Spleen (tissue), 11 donors: ENCODE measurements around the gene LY6G6D. TPM values are rescaled to one million over a fixed set of nuclear protein-coding genes. Genes with fewer than 3 reads are reported as not detected.

Experiments
- DNase-seq: peaks from one replicate; pipeline ENCODE4 v3.0.0-alpha.2; 2020
- H3K27ac ChIP-seq, 8 donors: fragments of 200-600 bp; sonication (generic) in 7 of 8; 1 replicate in 4 of 8; 2 replicates in 4 of 8; pipeline versions ENCODE4 v1.5.0 to v1.8.0; 2016 to 2021; ENCODE audit warnings: inconsistent platforms in 4 of 8, mild to moderate bottlenecking in 4 of 8, moderate library complexity in 1 of 8
- H3K27me3 ChIP-seq, 7 donors: fragments of 200-600 bp; sonication (generic) in 6 of 7; replicated peaks in 1 of 7; 1 replicate in 4 of 7; 2 replicates in 3 of 7; pipeline versions ENCODE4 v1.5.0 to v1.8.0; 2016 to 2021; ENCODE audit warnings: inconsistent platforms in 3 of 7, mild to moderate bottlenecking in 1 of 7
- H3K36me3 ChIP-seq, 6 donors: fragments of 200-600 bp; sonication (generic) in 5 of 6; 1 replicate in 4 of 6; 2 replicates in 2 of 6; pipeline versions ENCODE4 v1.5.0 to v1.8.0; 2016 to 2021; ENCODE audit warnings: inconsistent platforms in 2 of 6
- H3K4me1 ChIP-seq, 6 donors: fragments of 200-600 bp; sonication (generic) in 5 of 6; 1 replicate in 3 of 6; 2 replicates in 3 of 6; pipeline versions ENCODE4 v1.5.0 to v1.8.0; 2016 to 2021; ENCODE audit warnings: inconsistent platforms in 3 of 6
- H3K4me3 ChIP-seq, 8 donors: fragments of 200-600 bp; sonication (generic) in 7 of 8; 1 replicate in 4 of 8; 2 replicates in 4 of 8; pipeline versions ENCODE4 v1.5.0 to v1.8.0; 2016 to 2021; ENCODE audit warnings: inconsistent platforms in 4 of 8, mild to moderate bottlenecking in 4 of 8, moderate library complexity in 2 of 8
- H3K9me3 ChIP-seq, 8 donors: fragments of 200-600 bp; sonication (generic) in 7 of 8; 1 replicate in 4 of 8; 2 replicates in 4 of 8; pipeline versions ENCODE4 v1.5.0 to v1.8.0; 2016 to 2021; ENCODE audit warnings: inconsistent platforms in 4 of 8
- POLR2A ChIP-seq, 3 donors: fragments of 450-650 bp; IDR thresholded peaks; one replicate each; pipeline ENCODE4 v1.5.1; 2017; ENCODE audit warnings: antibody characterized with exemption in 3 of 3, mild to moderate bottlenecking in 1 of 3
- POLR2AphosphoS5 ChIP-seq, 3 donors: sonication (generic); formaldehyde crosslinking; IDR thresholded peaks; one replicate each; pipeline ENCODE4 v1.5.1; 2017; ENCODE audit warnings: antibody characterized with exemption in 3 of 3
- whole genome bisulfite sequencing, 5 donors: extraction: QIAGEN DNeasy Blood & Tissue Kit in 3 of 5; methylation state at CpG; one replicate each; pipeline versions ENCODE4 v1.1.5 to v1.1.7; 2013 to 2018; 5-methylcytosine and 5-hydroxymethylcytosine counted together
- intact Hi-C: fragments of 100-400 bp; cut with DNase I; formaldehyde crosslinking; loops from one replicate; pipeline ENCODE4 v1.15.0; 2023; ENCODE audit warnings: low total_unique reads
- polyA plus RNA-seq, 3 donors: library from polyadenylated mRNA; stranded (reverse); fragments of 200-250 nt; gene quantifications; one replicate each; pipeline ENCODE4 v1.2.1, GENCODE V29; 2013
- total RNA-seq, 7 donors: library from RNA; depleted of rRNA in 3 of 7; stranded (reverse); fragments of >200 nt in 3 of 7; fragmentation: NEBNext Ultra II Directional in 4 of 7; extraction: Animal tissue kit (Norgen Biotek cat#: 25700) in 4 of 7; gene quantifications; one replicate each; pipeline versions ENCODE4 v1.1.0 to v1.2.1, GENCODE V29; 2016 to 2021
- TF ChIP-seq, protein P1 (sequence below), 11 experiments: fragments of 200-600 bp in 7 of 11; fragments of 450-650 bp in 4 of 11; sonication (generic) in 4 of 11; IDR thresholded peaks in 8 of 11; conservative IDR thresholded peaks in 3 of 11; 1 replicate in 7 of 11; 2 replicates in 4 of 11; pipeline versions ENCODE4 v1.4.0 to v1.8.0; 2016 to 2021; ENCODE audit warnings: antibody characterized with exemption in 11 of 11, inconsistent platforms in 4 of 11, mild to moderate bottlenecking in 1 of 11
- donor health status: healthy with polysubstance abuse.
- donor health status: DM: no; HTN: no; CAD: no; lungs with moderate emphysema.
- donor health status: DM: no; HTN: no; CAD: no.
- donor health status: Bipolar disorder and iron deficiency.
- donor health status: healthy.
- donor health status: DM: no; HTN: no; CAD: no.
- donor health status: DM: yes; HTN: yes; CAD: no.

Gene LY6G6D
- total and polyA plus RNA-seq, 10 donors = not detected

DNA sequence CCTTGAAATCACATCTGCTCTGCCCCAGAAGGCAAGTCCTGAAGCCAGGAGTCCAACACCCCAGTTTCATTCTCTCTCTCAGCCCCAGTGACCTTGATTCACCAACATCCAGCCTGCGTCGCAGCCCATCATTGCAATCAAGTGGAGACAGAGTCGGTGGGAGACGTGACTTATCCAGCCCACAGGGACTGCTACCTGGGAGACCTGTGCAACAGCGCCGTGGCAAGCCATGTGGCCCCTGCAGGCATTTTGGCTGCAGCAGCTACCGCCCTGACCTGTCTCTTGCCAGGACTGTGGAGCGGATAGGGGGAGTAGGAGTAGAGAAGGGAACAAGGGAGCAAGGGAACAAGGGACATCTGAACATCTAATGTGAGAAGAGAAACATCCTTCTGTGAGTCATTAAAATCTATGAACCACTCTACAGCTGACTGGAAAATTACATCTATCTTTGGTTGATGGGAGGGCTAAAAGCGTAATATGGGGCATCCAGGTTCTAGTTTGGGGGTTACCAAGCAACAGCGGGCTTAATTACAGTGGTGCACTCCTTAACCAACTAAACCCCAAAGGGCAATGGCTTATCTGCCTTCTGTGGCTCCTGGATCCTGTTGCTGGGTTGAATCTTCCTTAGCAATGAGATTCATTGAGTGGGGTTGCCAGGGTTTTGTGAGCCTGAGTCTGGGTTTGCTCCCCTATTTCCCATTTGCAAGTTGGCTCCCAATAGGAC, 2.5 kb downstream of the LY6G6D start:
- H3K27me3 ChIP-seq = no peaks in the 10 kb centered on the region
- no peaks in the 10 kb centered on the region for H3K4me1 ChIP-seq
- WGBS, 5 donors = 86 to 92% (median 88%) methylated on average over 10 of the region's 10 CpGs
- DNase-seq = no peak
- no peaks in the 10 kb centered on the region for H3K9me3 ChIP-seq
- H3K27ac ChIP-seq = no peak overlapping the region
- TF ChIP-seq POLR2AphosphoS5 (IDR thresholded peaks at IDR 0.05) = no peak
- TF ChIP-seq, protein P1, sequence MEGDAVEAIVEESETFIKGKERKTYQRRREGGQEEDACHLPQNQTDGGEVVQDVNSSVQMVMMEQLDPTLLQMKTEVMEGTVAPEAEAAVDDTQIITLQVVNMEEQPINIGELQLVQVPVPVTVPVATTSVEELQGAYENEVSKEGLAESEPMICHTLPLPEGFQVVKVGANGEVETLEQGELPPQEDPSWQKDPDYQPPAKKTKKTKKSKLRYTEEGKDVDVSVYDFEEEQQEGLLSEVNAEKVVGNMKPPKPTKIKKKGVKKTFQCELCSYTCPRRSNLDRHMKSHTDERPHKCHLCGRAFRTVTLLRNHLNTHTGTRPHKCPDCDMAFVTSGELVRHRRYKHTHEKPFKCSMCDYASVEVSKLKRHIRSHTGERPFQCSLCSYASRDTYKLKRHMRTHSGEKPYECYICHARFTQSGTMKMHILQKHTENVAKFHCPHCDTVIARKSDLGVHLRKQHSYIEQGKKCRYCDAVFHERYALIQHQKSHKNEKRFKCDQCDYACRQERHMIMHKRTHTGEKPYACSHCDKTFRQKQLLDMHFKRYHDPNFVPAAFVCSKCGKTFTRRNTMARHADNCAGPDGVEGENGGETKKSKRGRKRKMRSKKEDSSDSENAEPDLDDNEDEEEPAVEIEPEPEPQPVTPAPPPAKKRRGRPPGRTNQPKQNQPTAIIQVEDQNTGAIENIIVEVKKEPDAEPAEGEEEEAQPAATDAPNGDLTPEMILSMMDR (IDR thresholded peaks at IDR 0.05 in 8 of 11, conservative IDR thresholded peaks at IDR 0.05 in 3 of 11) = no peak
- TF ChIP-seq POLR2A (IDR thresholded peaks at IDR 0.05) = no peak
- H3K4me3 ChIP-seq = no peak overlapping the region
- intact Hi-C loops = no loop called here
- no peaks in the 10 kb centered on the region for H3K36me3 ChIP-seq

DNA sequence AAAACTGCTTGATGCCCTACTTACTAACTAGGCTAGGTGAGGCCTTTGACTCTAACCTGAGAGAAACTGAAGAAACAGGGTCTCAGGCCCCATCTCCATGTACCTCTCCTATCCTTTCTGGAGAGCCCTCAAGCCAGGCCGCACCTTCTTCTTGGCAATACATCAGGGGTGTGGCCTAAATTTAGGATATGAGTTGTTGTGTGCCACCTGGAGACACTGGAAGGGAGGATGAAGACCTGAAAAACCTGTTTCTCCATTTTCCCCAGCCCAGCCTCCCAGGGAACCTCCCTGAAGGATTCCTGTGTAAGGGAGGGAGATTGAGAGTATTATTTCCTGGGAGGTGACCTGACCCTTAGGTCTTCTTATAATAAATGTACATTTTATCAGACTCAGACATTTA, 3.1 kb downstream of the LY6G6D start:
- WGBS, 5 donors = 79 to 90% (median 84%) methylated on average over 1 of the region's 1 CpG

DNA sequence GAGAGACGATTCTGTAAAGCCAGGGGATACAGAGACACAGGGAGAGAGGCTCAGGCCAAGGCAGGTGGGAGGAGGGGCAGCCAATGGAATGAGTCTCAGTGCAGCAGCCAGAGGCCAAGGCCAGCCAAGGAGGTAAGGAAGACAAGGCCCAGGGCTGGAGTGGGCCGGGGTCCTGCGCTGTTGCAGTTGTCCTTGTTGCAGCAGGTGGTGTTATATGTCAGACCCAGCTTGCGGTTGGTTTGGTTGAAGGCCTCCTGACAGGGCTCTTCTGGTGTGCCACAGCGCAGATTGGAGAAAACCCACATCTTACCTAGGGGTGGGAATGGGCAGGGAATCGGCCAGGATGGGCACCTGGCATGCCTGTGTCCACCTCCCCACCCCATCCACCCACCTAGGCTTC, 3.9 kb downstream of the LY6G6D start:
- 66 to 90% (median 89%) methylated on average over 6 of the region's 6 CpGs for whole genome bisulfite sequencing, 5 donors
- H3K27ac ChIP-seq = no peak overlapping the region
- peaks cover 0 to 12% (median 3%) of the 10 kb centered on the region in 6 donors for H3K4me1 ChIP-seq

More for the DNA sequence above, 3.1 kb downstream of the LY6G6D start:
- Histone ChIP-seq H3K4me1 (peaks cover 0 to 5% (median under 1%) of the 10 kb centered on the region in 6 donors), H3K27ac (no peak overlapping the region), H3K4me3 (no peak overlapping the region), H3K27me3 (no peaks in the 10 kb centered on the region), H3K36me3 (no peaks in the 10 kb centered on the region), H3K9me3 (no peaks in the 10 kb centered on the region)
- TF ChIP-seq POLR2A (IDR thresholded peaks at IDR 0.05) (no peak), POLR2AphosphoS5 (IDR thresholded peaks at IDR 0.05) (no peak)
- TF ChIP-seq, protein P1 (IDR thresholded peaks at IDR 0.05 in 8 of 11, conservative IDR thresholded peaks at IDR 0.05 in 3 of 11) = no peak
- no peak for DNase-seq
- intact Hi-C loops = no loop called here

DNA sequence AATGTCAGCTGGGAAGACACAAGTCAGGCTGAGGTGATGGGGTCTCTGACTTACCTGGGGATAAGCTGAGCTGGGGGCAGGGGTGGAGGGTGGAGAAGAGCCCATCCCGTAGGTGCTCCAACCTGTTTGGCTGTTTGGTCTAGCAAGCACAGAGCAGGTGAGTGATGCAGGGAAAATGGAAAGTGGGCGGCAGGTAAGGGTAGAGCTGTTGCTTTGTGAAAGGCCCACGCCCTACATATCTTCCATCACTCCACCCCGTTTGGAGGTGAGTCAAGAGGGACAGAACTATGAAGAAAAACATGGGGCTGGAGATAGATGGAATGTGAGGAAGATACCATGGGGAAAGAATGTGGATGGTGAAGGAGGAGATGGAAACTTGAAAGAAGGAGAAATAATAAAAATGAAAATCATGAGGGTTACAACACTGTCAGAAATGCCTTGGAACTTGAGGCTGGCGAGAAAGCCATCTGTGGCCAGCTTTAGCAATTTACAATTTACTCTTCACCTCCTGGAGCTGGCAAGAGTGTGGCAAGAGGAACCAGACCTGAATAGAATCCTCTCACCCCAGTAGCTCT, 5.1 kb downstream of the LY6G6D start:
- DNase-seq = no peak
- no peaks in the 10 kb centered on the region for H3K9me3 ChIP-seq
- H3K36me3 ChIP-seq = peaks cover 0 to 6% (median 0%) of the 10 kb centered on the region in 6 donors
- TF ChIP-seq POLR2AphosphoS5 (IDR thresholded peaks at IDR 0.05) (no peak), POLR2A (IDR thresholded peaks at IDR 0.05) (no peak)
- TF ChIP-seq, protein P1 (IDR thresholded peaks at IDR 0.05 in 8 of 11, conservative IDR thresholded peaks at IDR 0.05 in 3 of 11) = no peak
- H3K4me3 ChIP-seq = no peak overlapping the region
- H3K27me3 ChIP-seq = no peaks in the 10 kb centered on the region
- H3K4me1 ChIP-seq = peaks cover 0 to 14% (median 3%) of the 10 kb centered on the region in 6 donors
- H3K27ac ChIP-seq = no peak overlapping the region
- WGBS, 5 donors = 76 to 92% (median 88%) methylated on average over 5 of the region's 5 CpGs
- intact Hi-C loops = no loop called here

More for the DNA sequence above, 3.9 kb downstream of the LY6G6D start:
- intact Hi-C loops = no loop called here
- H3K4me3 ChIP-seq = no peak overlapping the region
- peak; percentile 54 for DNase-seq
- H3K27me3 ChIP-seq = no peaks in the 10 kb centered on the region
- TF ChIP-seq POLR2A (IDR thresholded peaks at IDR 0.05) (no peak), POLR2AphosphoS5 (IDR thresholded peaks at IDR 0.05) (no peak)
- TF ChIP-seq, protein P1 (IDR thresholded peaks at IDR 0.05 in 8 of 11, conservative IDR thresholded peaks at IDR 0.05 in 3 of 11) = no peak
- no peaks in the 10 kb centered on the region for H3K9me3 ChIP-seq
- no peaks in the 10 kb centered on the region for H3K36me3 ChIP-seq
